HepG2 (cell line): ENCODE results near the gene INTS1. TPM values are rescaled to one million over a fixed set of nuclear protein-coding genes. Genes with fewer than 3 reads are reported as not detected.

Experiments
- ARID5B ChIP-seq: IDR thresholded peaks from 2 replicates; pipeline ENCODE4 v1.4.0; 2020; ENCODE audit warnings: mild to moderate bottlenecking, missing genetic modification reagents
- CBX5 ChIP-seq: sonication (generic); formaldehyde crosslinking; IDR thresholded peaks from 2 replicates; pipeline ENCODE4 v1.4.0; 2020; ENCODE audit warnings: missing genetic modification reagents, borderline replicate concordance
- FOXC1 ChIP-seq: sonication (generic); formaldehyde crosslinking; IDR thresholded peaks from 2 replicates; pipeline ENCODE4 v1.8.0; 2022; ENCODE audit warnings: mild to moderate bottlenecking, missing genetic modification reagents, borderline replicate concordance
- GABPB1 ChIP-seq: IDR thresholded peaks from 2 replicates; pipeline ENCODE4 v1.6.1; 2016; ENCODE audit warnings: mild to moderate bottlenecking, missing genetic modification reagents, moderate library complexity, missing compliant biosample characterization
- GTF3A ChIP-seq: sonication (generic); formaldehyde crosslinking; conservative IDR thresholded peaks from 2 replicates; pipeline ENCODE4 v1.4.0; 2020; ENCODE audit warnings: mild to moderate bottlenecking, missing genetic modification reagents
- MEF2D ChIP-seq: sonication (generic); formaldehyde crosslinking; IDR thresholded peaks from 2 replicates; pipeline ENCODE4 v1.5.1; 2020; ENCODE audit warnings: mild to moderate bottlenecking, missing genetic modification reagents
- MIER3 ChIP-seq: IDR thresholded peaks from 2 replicates; pipeline ENCODE4 v1.6.1; 2016; ENCODE audit warnings: missing compliant biosample characterization, borderline replicate concordance
- NFIB ChIP-seq: sonication (generic); formaldehyde crosslinking; IDR thresholded peaks from 2 replicates; pipeline ENCODE4 v1.9.0; 2021; ENCODE audit warnings: missing genetic modification reagents, mild to moderate bottlenecking, borderline replicate concordance
- RELA ChIP-seq: sonication (generic); formaldehyde crosslinking; IDR thresholded peaks from 2 replicates; pipeline ENCODE4 v1.4.0; 2020; ENCODE audit warnings: missing genetic modification reagents
- RNF2 ChIP-seq: fragments of 450-650 bp; conservative IDR thresholded peaks from 2 replicates; pipeline ENCODE4 v1.6.1; 2016; ENCODE audit warnings: low read depth
- U2AF2 ChIP-seq: fragments of 200-400 bp; formaldehyde crosslinking; IDR thresholded peaks from 2 replicates; pipeline ENCODE4 v1.6.1; 2017; ENCODE audit warnings: low read depth, mild to moderate bottlenecking, low read length
- WIZ ChIP-seq: sonication (generic); formaldehyde crosslinking; IDR thresholded peaks from 2 replicates; pipeline ENCODE4 v1.5.1; 2020; ENCODE audit warnings: mild to moderate bottlenecking, missing genetic modification reagents
- ZBED4 ChIP-seq: sonication (generic); formaldehyde crosslinking; IDR thresholded peaks from 2 replicates; pipeline ENCODE4 v1.4.0; 2020; ENCODE audit warnings: missing genetic modification reagents, borderline replicate concordance
- ZBTB21 ChIP-seq: sonication (generic); formaldehyde crosslinking; IDR thresholded peaks from 2 replicates; pipeline ENCODE4 v1.4.0; 2020; ENCODE audit warnings: missing genetic modification reagents
- ZFY ChIP-seq: sonication (generic); formaldehyde crosslinking; IDR thresholded peaks from 2 replicates; pipeline ENCODE4 v1.4.0; 2020; ENCODE audit warnings: missing genetic modification reagents
- ZKSCAN5 ChIP-seq: sonication (generic); formaldehyde crosslinking; IDR thresholded peaks from 2 replicates; pipeline ENCODE4 v1.5.1; 2020; ENCODE audit warnings: mild to moderate bottlenecking, missing genetic modification reagents
- ZSCAN29 ChIP-seq: sonication (generic); formaldehyde crosslinking; conservative IDR thresholded peaks from 2 replicates; pipeline ENCODE4 v1.4.0; 2020; ENCODE audit warnings: mild to moderate bottlenecking, missing genetic modification reagents
- polyA plus RNA-seq, 8 experiments: library from polyadenylated mRNA; depleted of rRNA in 3 of 8; stranded (reverse) in 7 of 8; unstranded in 1 of 8; fragments of >200 nt; fragmentation: Illumina TruSeq in 4 of 8; extraction: Trizol in 4 of 8; gene quantifications; 2 replicates each; pipeline versions ENCODE4 v1.2.1 to v1.2.3, GENCODE V29; 2011 to 2016; ENCODE audit warnings: low read depth in 4 of 8, missing spikeins in 1 of 8, mixed read lengths in 1 of 8; ENCODE audit not compliant: insufficient read depth in 1 of 8
- total RNA-seq, 5 experiments: library from RNA; depleted of rRNA; stranded (reverse); fragments of >200 nt; fragmentation: Illumina TruSeq; extraction: Trizol; gene quantifications; 2 replicates each; pipeline ENCODE4 v1.2.3, GENCODE V29; 2016; ENCODE audit warnings: low read depth in 1 of 5
- TF ChIP-seq, protein P1 (sequence below): sonication (generic); formaldehyde crosslinking; IDR thresholded peaks from 2 replicates; pipeline ENCODE4 v1.5.0; 2020; ENCODE audit warnings: missing genetic modification reagents
- TF ChIP-seq, protein P2 (sequence below): IDR thresholded peaks from 2 replicates; pipeline ENCODE4 v1.6.1; 2012; ENCODE audit warnings: inconsistent platforms

Gene INTS1
- total and polyA plus RNA-seq, 2 of the 13 experiments (the other 11 are each of a cell fraction or from before 2014, with no cell fraction given) = 13.7 to 29.0 TPM

DNA sequence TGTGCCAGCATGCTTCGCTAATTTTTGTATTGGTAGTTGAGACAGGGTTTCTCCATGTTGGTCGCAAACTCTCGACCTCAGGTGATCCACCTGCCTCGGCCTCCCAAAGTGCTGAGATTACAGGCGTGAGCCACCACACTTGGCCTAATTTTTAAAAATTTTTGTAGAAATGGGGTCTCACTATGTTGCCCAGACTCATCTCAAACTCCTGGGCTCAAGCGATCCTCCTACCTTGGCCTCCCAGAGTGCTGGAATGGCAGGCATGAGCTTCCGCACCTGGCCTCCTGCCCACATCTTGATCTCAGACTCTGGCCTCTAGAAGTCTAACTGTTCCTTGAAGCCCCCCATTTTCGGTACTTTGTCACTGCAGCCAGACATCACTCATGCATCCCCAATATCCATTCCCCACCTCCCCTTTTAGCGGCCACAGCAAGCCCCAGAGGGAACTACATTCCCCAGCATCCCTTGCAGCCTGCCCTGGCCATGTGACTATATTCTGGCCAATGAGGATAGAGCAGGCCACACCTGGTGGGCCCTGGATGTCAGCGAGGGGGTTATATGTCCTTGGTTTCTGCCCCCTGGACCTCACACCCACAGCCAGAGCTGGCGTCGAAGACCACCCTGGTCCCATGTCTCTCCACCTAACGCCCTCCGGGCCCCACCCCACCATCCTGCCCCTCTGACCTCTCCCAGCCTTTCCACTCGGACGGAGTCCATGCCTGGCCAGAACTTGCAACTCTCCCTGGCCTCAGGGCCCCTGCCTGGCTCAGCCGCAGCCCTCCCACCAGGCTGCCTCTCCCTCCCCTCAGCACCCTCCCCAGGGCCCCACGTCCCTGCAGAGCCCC is 78.7 kb downstream of the INTS1 start (continued):
- TF ChIP-seq ZBED4 = no peak
- TF ChIP-seq, protein P1, sequence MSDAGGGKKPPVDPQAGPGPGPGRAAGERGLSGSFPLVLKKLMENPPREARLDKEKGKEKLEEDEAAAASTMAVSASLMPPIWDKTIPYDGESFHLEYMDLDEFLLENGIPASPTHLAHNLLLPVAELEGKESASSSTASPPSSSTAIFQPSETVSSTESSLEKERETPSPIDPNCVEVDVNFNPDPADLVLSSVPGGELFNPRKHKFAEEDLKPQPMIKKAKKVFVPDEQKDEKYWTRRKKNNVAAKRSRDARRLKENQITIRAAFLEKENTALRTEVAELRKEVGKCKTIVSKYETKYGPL (CRISPR knock-in tag) = no peak
- no peak for TF ChIP-seq RNF2
- no peak for TF ChIP-seq ZKSCAN5 (CRISPR knock-in tag)
- peak; percentile 81 for TF ChIP-seq ZFY
- no peak for TF ChIP-seq ZSCAN29 (CRISPR knock-in tag)
- TF ChIP-seq, protein P2, sequence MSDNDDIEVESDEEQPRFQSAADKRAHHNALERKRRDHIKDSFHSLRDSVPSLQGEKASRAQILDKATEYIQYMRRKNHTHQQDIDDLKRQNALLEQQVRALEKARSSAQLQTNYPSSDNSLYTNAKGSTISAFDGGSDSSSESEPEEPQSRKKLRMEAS = peak; percentile 41; the same call in 1 of the 2 replicates
- TF ChIP-seq WIZ (CRISPR knock-in tag) = no peak
- peak; percentile 23; the same call in 1 of the 2 replicates for TF ChIP-seq CBX5
- TF ChIP-seq GTF3A (CRISPR knock-in tag) = no peak
- 0 out of 2 replicates have a peak, but pooled peaks have one; percentile 13 for TF ChIP-seq ZBTB21
- peak; percentile 63 for TF ChIP-seq GABPB1 (CRISPR knock-in tag)
- 0 out of 2 replicates have a peak, but pooled peaks have one; percentile 40 for TF ChIP-seq FOXC1 (CRISPR knock-in tag)
- TF ChIP-seq U2AF2 = no peak
- TF ChIP-seq MIER3 = peak; percentile 42; the same call in 1 of the 2 replicates
- no peak for TF ChIP-seq ARID5B
- TF ChIP-seq MEF2D = no peak
- 0 out of 2 replicates have a peak, but pooled peaks have one; percentile 27 for TF ChIP-seq RELA (CRISPR knock-in tag)
- TF ChIP-seq NFIB (CRISPR knock-in tag) = no peak
